GM12878 (cell line): ENCODE data around the gene PATL1. TPM values are rescaled to one million over a fixed set of nuclear protein-coding genes. Genes with fewer than 3 reads are reported as not detected.

ENCODE experiments used
- ATAC-seq: fragments of 200-7000 bp; cut with Tn5 transposase; 3 replicates; pipeline ENCODE4 v1.9.1; 2020; ENCODE audit warnings: mild to moderate bottlenecking, moderate library complexity
- BruUV-seq: library from RNA; stranded (reverse); fragments of 400-500 nt; replicated peaks from 2 replicates; lab custom pipeline; 2021; lab: Mats Ljungman, UMichigan
- CTCF ChIA-PET: fragments of 300-600 bp; sonication (Branson Sonifier 250); formaldehyde crosslinking; extraction: SDS; loops from one replicate; lab custom pipeline; 2021; ENCODE audit warnings: inconsistent platforms; lab: Yijun Ruan, JAX
- POLR2A ChIA-PET: fragments of 350-600 bp; formaldehyde crosslinking; extraction: SDS; loops from one replicate; lab custom pipeline; 2021; ENCODE audit warnings: inconsistent platforms; lab: Charles Lee
- RAD21 ChIA-PET: fragments of 300-600 bp; sonication (Branson Sonifier 250); formaldehyde crosslinking; loops from one replicate; lab custom pipeline; 2023; ENCODE audit warnings: antibody characterized with exemption; ENCODE audit not compliant: unreplicated experiment; lab: Charles Lee
- SMC1A ChIA-PET: fragments of 300-600 bp; sonication (Branson Sonifier 250); formaldehyde crosslinking; loops from one replicate; lab custom pipeline; 2023; ENCODE audit not compliant: unreplicated experiment, uncharacterized antibody; lab: Charles Lee
- DNase-seq: peaks from one replicate; pipeline ENCODE4 v3.0.0-alpha.2; 2011; ENCODE audit warnings: low read depth, low spot score
- FAIRE-seq: peaks from 3 replicates; lab custom pipeline; 2011; peaks lifted over from hg19 to GRCh38; lab: Jason Lieb, UNC
- H2AFZ ChIP-seq: 2 replicates; pipeline ENCODE4 v1.6.0; 2011; ENCODE audit warnings: low read depth, low read length, control low read depth; ENCODE audit not compliant: control insufficient read depth
- H3K27ac ChIP-seq: 2 replicates; pipeline ENCODE4 v1.5.1; 2011; ENCODE audit warnings: control low read depth; ENCODE audit not compliant: control insufficient read depth, insufficient read depth
- H3K27me3 ChIP-seq, 2 experiments: replicated peaks in 1 of 2; 2 replicates each; pipeline versions ENCODE4 v1.6.0 to v1.6.1; 2011; ENCODE audit warnings: low read length in 1 of 2; ENCODE audit not compliant: control insufficient read depth in 2 of 2, insufficient read depth in 2 of 2
- H3K36me3 ChIP-seq, 2 experiments: 2 replicates each; pipeline ENCODE4 v1.5.1; 2011; ENCODE audit warnings: low read length in 1 of 2; ENCODE audit not compliant: control insufficient read depth in 2 of 2, insufficient read depth in 2 of 2
- H3K4me1 ChIP-seq: 2 replicates; pipeline ENCODE4 v1.6.1; 2011; ENCODE audit warnings: mild to moderate bottlenecking, low read length, moderate library complexity, mixed read lengths; ENCODE audit not compliant: control insufficient read depth, insufficient read depth
- H3K4me2 ChIP-seq: 2 replicates; pipeline ENCODE4 v1.6.0; 2011; ENCODE audit warnings: control low read depth; ENCODE audit not compliant: control insufficient read depth, insufficient read depth
- H3K4me3 ChIP-seq: fragments of 200-600 bp; sonication (generic); 2 replicates; pipeline ENCODE4 v1.5.1; 2016
- H3K79me2 ChIP-seq: 2 replicates; pipeline ENCODE4 v1.6.0; 2011; ENCODE audit warnings: low read length; ENCODE audit not compliant: control insufficient read depth, insufficient read depth
- H3K9ac ChIP-seq: 2 replicates; pipeline ENCODE4 v1.8.0; 2011; ENCODE audit warnings: low read length, control low read depth, mixed read lengths; ENCODE audit not compliant: control insufficient read depth, insufficient read depth
- H3K9me3 ChIP-seq: replicated peaks from 3 replicates; pipeline ENCODE4 v1.5.1; 2011; ENCODE audit warnings: mild to moderate bottlenecking, low read length; ENCODE audit not compliant: control insufficient read depth, insufficient read depth
- H4K20me1 ChIP-seq: 2 replicates; pipeline ENCODE4 v1.6.0; 2011; ENCODE audit not compliant: control insufficient read depth, insufficient read depth
- BHLHE40 ChIP-seq, 2 experiments: fragments of 450-650 bp in 1 of 2; IDR thresholded peaks; 2 replicates each; pipeline ENCODE4 v1.6.1; 2011 to 2017; ENCODE audit warnings: low read depth in 2 of 2, borderline replicate concordance in 1 of 2, improper control_type of control experiment in 1 of 2, low read length in 1 of 2, mild to moderate bottlenecking in 1 of 2
- E2F8 ChIP-seq: fragments of 450-650 bp; IDR thresholded peaks from 2 replicates; pipeline ENCODE4 v1.6.1; 2018; ENCODE audit warnings: mild to moderate bottlenecking, low read depth, moderate library complexity; ENCODE audit not compliant: partially characterized antibody
- EP300 ChIP-seq, 2 experiments: fragments of 150-350 bp in 1 of 2; IDR thresholded peaks; 2 replicates each; pipeline ENCODE4 v1.6.1; 2011 to 2012; ENCODE audit warnings: low read depth in 2 of 2, low read length in 2 of 2, borderline replicate concordance in 1 of 2, improper control_type of control experiment in 1 of 2, inconsistent platforms in 1 of 2; ENCODE audit not compliant: control insufficient read depth in 1 of 2
- PAX8 ChIP-seq: fragments of 450-650 bp; IDR thresholded peaks from 2 replicates; pipeline ENCODE4 v1.6.1; 2017; ENCODE audit warnings: mild to moderate bottlenecking, moderate library complexity
- POLR2AphosphoS5 ChIP-seq: IDR thresholded peaks from 2 replicates; pipeline ENCODE4 v1.6.1; 2011; ENCODE audit warnings: mild to moderate bottlenecking, low read length, inconsistent platforms
- RCOR1 ChIP-seq: conservative IDR thresholded peaks from 2 replicates; pipeline ENCODE4 v1.6.1; 2012; ENCODE audit warnings: low read depth, low read length, improper control_type of control experiment
- SUZ12 ChIP-seq: fragments of 200-600 bp; sonication (generic); IDR thresholded peaks from one replicate; pipeline ENCODE4 v1.6.1; 2018; ENCODE audit warnings: antibody characterized with exemption, mild to moderate bottlenecking; ENCODE audit not compliant: unreplicated experiment
- TBL1XR1 ChIP-seq: IDR thresholded peaks from 2 replicates; pipeline ENCODE4 v1.6.1; 2012; ENCODE audit warnings: low read depth, low read length, improper control_type of control experiment
- ZNF207 ChIP-seq: fragments of 450-650 bp; IDR thresholded peaks from 2 replicates; pipeline ENCODE4 v1.6.1; 2014; ENCODE audit warnings: antibody characterized with exemption, mild to moderate bottlenecking, borderline replicate concordance
- ZNF384 ChIP-seq: IDR thresholded peaks from 2 replicates; pipeline ENCODE4 v1.6.1; 2012; ENCODE audit warnings: low read depth, mild to moderate bottlenecking, low read length, improper control_type of control experiment, borderline replicate concordance
- in situ Hi-C: fragments of 300-500 bp; cut with MboI; formaldehyde crosslinking; loops from 9 replicates; pipeline ENCODE4 v1.14.3; 2018; ENCODE audit warnings: mixed read lengths
- intact Hi-C: fragments of 100-400 bp; cut with micrococcal nuclease; formaldehyde crosslinking; loops from one replicate; pipeline ENCODE4 v1.14.2; 2022; ENCODE audit not compliant: unreplicated experiment
- polyA plus RNA-seq, 11 experiments: library from polyadenylated mRNA; depleted of rRNA in 4 of 11; unstranded in 6 of 11; stranded (reverse) in 5 of 11; fragments of >200 nt; fragmentation: Nextera tagmentation in 4 of 11; fragmentation: Illumina TruSeq in 1 of 11; extraction: Ambion mirVana in 4 of 11; extraction: Trizol in 1 of 11; gene quantifications; 1 replicate in 1 of 11; 2 replicates in 10 of 11; pipeline versions ENCODE4 v1.2.1 to v1.2.3, GENCODE V29; 2011 to 2016; ENCODE audit warnings: inconsistent platforms in 2 of 11, missing spikeins in 2 of 11, low read depth in 1 of 11
- total RNA-seq, 4 experiments: library from RNA; depleted of rRNA in 3 of 4; stranded (reverse); fragments of >200 nt in 3 of 4; fragmentation: Illumina TruSeq in 1 of 4; extraction: Trizol in 1 of 4; gene quantifications; 2 replicates each; pipeline versions ENCODE4 v1.2.1 to v1.2.3, GENCODE V29; 2013 to 2021
- TF ChIP-seq, protein P1 (sequence below): fragments of 450-650 bp; IDR thresholded peaks from 2 replicates; pipeline ENCODE4 v1.6.1; 2016; ENCODE audit warnings: mild to moderate bottlenecking, moderate library complexity, borderline replicate concordance

The PATL1 gene
- total and polyA plus RNA-seq, 10 of the 15 experiments (the other 5 are each of a cell fraction or from before 2014, with no cell fraction given) = 5.3 to 62.0 (median 14.9) TPM

GRCh38 chr11:59630493-59630892 is 38.3 kb downstream of the PATL1 start (continued):
- TF ChIP-seq E2F8 (no peak), BHLHE40 (IDR thresholded peaks at IDR 0.05; ENCODE audit: borderline replicate concordance in 1 of 2, low read depth in 2 of 2, low read length in 1 of 2) (no peak), TBL1XR1 (no peak), ZNF207 (no peak)

- H2AFZ ChIP-seq = no peak overlapping the region
- DNase-seq = no peak
- no peak overlapping the region for H3K9ac ChIP-seq
- H3K36me3 ChIP-seq = no peaks in the 10 kb centered on the region
- CTCF ChIA-PET = no interaction called here
- ATAC-seq = no peak
- SMC1A ChIA-PET = interaction anchor here (0.7 to 1.4 kb wide), 4 partner anchors 12 to 20 kb away, joined by 3 to 7 read pairs (median 4); no protein-coding TSS in a partner anchor
- no peaks in the 10 kb centered on the region for H3K27me3 ChIP-seq
- no peak overlapping the region for H3K4me3 ChIP-seq
- RAD21 ChIA-PET = no interaction called here
- in situ Hi-C loops = no loop called here
- TF ChIP-seq, protein P1, sequence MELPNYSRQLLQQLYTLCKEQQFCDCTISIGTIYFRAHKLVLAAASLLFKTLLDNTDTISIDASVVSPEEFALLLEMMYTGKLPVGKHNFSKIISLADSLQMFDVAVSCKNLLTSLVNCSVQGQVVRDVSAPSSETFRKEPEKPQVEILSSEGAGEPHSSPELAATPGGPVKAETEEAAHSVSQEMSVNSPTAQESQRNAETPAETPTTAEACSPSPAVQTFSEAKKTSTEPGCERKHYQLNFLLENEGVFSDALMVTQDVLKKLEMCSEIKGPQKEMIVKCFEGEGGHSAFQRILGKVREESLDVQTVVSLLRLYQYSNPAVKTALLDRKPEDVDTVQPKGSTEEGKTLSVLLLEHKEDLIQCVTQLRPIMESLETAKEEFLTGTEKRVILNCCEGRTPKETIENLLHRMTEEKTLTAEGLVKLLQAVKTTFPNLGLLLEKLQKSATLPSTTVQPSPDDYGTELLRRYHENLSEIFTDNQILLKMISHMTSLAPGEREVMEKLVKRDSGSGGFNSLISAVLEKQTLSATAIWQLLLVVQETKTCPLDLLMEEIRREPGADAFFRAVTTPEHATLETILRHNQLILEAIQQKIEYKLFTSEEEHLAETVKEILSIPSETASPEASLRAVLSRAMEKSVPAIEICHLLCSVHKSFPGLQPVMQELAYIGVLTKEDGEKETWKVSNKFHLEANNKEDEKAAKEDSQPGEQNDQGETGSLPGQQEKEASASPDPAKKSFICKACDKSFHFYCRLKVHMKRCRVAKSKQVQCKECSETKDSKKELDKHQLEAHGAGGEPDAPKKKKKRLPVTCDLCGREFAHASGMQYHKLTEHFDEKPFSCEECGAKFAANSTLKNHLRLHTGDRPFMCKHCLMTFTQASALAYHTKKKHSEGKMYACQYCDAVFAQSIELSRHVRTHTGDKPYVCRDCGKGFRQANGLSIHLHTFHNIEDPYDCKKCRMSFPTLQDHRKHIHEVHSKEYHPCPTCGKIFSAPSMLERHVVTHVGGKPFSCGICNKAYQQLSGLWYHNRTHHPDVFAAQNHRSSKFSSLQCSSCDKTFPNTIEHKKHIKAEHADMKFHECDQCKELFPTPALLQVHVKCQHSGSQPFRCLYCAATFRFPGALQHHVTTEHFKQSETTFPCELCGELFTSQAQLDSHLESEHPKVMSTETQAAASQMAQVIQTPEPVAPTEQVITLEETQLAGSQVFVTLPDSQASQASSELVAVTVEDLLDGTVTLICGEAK = no peak
- TF ChIP-seq ZNF384 (no peak), POLR2AphosphoS5 (no peak), RCOR1 (no peak), SUZ12 (no peak), PAX8 (no peak), EP300 (IDR thresholded peaks at IDR 0.05; ENCODE audit: borderline replicate concordance in 1 of 2, control insufficient read depth in 1 of 2, low read depth in 2 of 2, low read length in 2 of 2) (no peak)
- H3K9me3 ChIP-seq = no peaks in the 10 kb centered on the region
- H3K79me2 ChIP-seq = no peaks in the 10 kb centered on the region
- POLR2A ChIA-PET = interaction anchor here (1.0 kb wide), 1 partner anchor 14 kb away, joined by 3 read pairs; no protein-coding TSS in a partner anchor
- no peak overlapping the region for H3K4me2 ChIP-seq
- no peak for FAIRE-seq
- intact Hi-C loops = no loop called here
- H4K20me1 ChIP-seq = no peaks in the 10 kb centered on the region
- no TSS peak for BruUV-seq
- no peaks in the 10 kb centered on the region for H3K4me1 ChIP-seq
- H3K27ac ChIP-seq = no peak overlapping the region
These were observed 38.8 kb downstream of the PATL1 start for GRCh38 chr11:59629996-59630395.
